SU-DHL-6 (cell line): ENCODE data around the gene GCNT1.

Source experiments
- CTCF ChIP-seq: fragments of 200-600 bp; sonication (generic); IDR thresholded peaks from one replicate; pipeline ENCODE4 v1.5.1; 2017; ENCODE audit warnings: antibody characterized with exemption, mild to moderate bottlenecking, low read length, moderate library complexity; ENCODE audit not compliant: insufficient read depth, poor library complexity, severe bottlenecking
- EZH2phosphoT487 ChIP-seq: fragments of 200-600 bp; sonication (generic), shearing (Covaris generic); conservative IDR thresholded peaks from 2 replicates; pipeline ENCODE4 v1.6.1; 2018; ENCODE audit warnings: mild to moderate bottlenecking, antibody characterized with exemption, low read length, moderate library complexity, mixed read lengths

GRCh38 chr9:76415731-76416130 lies 43.3 kb upstream of the GCNT1 start:
- TF ChIP-seq CTCF (no peak), EZH2phosphoT487 (no peak)
